Measurements from ENCODE around the gene COX10. TPM values are rescaled to one million over a fixed set of nuclear protein-coding genes. Genes with fewer than 3 reads are reported as not detected.

Gene COX10
- total RNA-seq, 2 experiments from 2014 or later: 26.0 to 28.6 TPM

GRCh38 chr17:14152721-14153120 lies 83.4 kb downstream of the COX10 start:
- Mint-ChIP-seq H3K4me1 (ENCODE audit: low read depth) (peaks cover 23% of the 10 kb centered on the region), H3K9me3 (no peaks in the 10 kb centered on the region), H3K27me3 (no peaks in the 10 kb centered on the region), H3K27ac (no peak overlapping the region), H3K4me3 (no peak overlapping the region), H3K36me3 (ENCODE audit: low read depth) (peaks cover 18% of the 10 kb centered on the region)
- ChIA-PET CTCF (no interaction called here), POLR2A (no interaction called here)
- intact Hi-C loops (cut with micrococcal nuclease): no loop called here
- TF ChIP-seq, protein P1, sequence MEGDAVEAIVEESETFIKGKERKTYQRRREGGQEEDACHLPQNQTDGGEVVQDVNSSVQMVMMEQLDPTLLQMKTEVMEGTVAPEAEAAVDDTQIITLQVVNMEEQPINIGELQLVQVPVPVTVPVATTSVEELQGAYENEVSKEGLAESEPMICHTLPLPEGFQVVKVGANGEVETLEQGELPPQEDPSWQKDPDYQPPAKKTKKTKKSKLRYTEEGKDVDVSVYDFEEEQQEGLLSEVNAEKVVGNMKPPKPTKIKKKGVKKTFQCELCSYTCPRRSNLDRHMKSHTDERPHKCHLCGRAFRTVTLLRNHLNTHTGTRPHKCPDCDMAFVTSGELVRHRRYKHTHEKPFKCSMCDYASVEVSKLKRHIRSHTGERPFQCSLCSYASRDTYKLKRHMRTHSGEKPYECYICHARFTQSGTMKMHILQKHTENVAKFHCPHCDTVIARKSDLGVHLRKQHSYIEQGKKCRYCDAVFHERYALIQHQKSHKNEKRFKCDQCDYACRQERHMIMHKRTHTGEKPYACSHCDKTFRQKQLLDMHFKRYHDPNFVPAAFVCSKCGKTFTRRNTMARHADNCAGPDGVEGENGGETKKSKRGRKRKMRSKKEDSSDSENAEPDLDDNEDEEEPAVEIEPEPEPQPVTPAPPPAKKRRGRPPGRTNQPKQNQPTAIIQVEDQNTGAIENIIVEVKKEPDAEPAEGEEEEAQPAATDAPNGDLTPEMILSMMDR (IDR thresholded peaks at IDR 0.05): no peak
- DNase-seq (no peak), ATAC-seq (no peak)

DNA sequence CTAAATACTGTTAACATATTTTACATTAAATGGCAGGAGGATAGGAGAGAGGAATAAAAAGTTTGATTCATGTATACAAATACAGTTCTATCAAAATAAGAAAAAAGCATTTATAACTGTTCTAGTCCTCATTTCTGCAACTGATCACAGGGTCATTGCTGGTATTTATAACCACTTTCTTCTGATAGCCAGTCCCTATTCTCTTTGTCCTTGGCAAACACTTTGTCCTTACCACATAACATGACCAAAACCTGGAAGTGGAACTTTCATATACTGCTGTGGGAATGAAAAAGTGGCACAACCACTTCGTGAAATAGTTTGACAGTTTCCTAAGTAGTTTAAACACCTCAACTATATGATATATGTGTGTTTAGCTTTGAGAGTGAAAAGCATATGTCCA lies 84.1 kb downstream of the COX10 start:
- no peak for ATAC-seq
- intact Hi-C loops (cut with micrococcal nuclease): no loop called here
- TF ChIP-seq, protein P1 (IDR thresholded peaks at IDR 0.05): no peak
- Mint-ChIP-seq H3K4me3 (no peak overlapping the region), H3K36me3 (ENCODE audit: low read depth) (peaks cover 18% of the 10 kb centered on the region), H3K27ac (no peak overlapping the region), H3K4me1 (ENCODE audit: low read depth) (peaks cover 26% of the 10 kb centered on the region), H3K27me3 (no peaks in the 10 kb centered on the region), H3K9me3 (no peaks in the 10 kb centered on the region)
- ChIA-PET CTCF (no interaction called here), POLR2A (no interaction called here)
- DNase-seq: no peak

DNA sequence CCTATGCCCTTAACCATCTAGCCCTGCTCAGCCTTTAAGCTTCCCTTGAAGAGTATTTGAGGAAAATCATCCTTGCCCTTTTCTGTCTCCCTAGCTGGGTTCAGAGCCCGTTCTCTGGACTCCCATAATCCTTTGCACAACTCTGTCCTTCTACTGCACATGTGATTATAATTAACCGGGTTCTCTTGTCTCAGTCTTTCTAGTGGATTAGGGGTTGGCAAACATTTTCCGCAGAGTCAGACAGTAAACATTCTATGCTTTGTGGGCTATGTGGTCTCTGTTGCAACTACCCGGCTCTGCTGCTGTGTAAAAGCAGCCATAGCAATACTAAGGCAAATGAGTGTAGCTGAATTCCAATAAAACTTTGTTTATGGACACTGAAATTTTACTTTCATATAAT lies 87.4 kb downstream of the COX10 start:
- H3K9me3 Mint-ChIP-seq: no peaks in the 10 kb centered on the region

GRCh38 chr17:14157822-14158221 lies 88.5 kb downstream of the COX10 start:
- TF ChIP-seq, protein P1 (IDR thresholded peaks at IDR 0.05): no peak
- Mint-ChIP-seq H3K27me3 (no peaks in the 10 kb centered on the region), H3K4me1 (ENCODE audit: low read depth) (peaks cover 15% of the 10 kb centered on the region), H3K27ac (no peak overlapping the region), H3K36me3 (ENCODE audit: low read depth) (peaks cover 23% of the 10 kb centered on the region), H3K9me3 (no peaks in the 10 kb centered on the region), H3K4me3 (no peak overlapping the region)
- ChIA-PET CTCF (no interaction called here), POLR2A (no interaction called here)
- DNase-seq (no peak), ATAC-seq (no peak)
- intact Hi-C loops (cut with micrococcal nuclease): no loop called here

More for the DNA sequence above, 87.4 kb downstream of the COX10 start:
- peaks cover 21% of the 10 kb centered on the region for H3K4me1 Mint-ChIP-seq (ENCODE audit: low read depth)
- TF ChIP-seq, protein P1 (IDR thresholded peaks at IDR 0.05): no peak
- no peak overlapping the region for H3K27ac Mint-ChIP-seq
- POLR2A ChIA-PET: no interaction called here
- H3K4me3 Mint-ChIP-seq: no peak overlapping the region
- no peak for DNase-seq
- H3K27me3 Mint-ChIP-seq: no peaks in the 10 kb centered on the region
- intact Hi-C loops (cut with micrococcal nuclease): no loop called here
- CTCF ChIA-PET: interaction anchor here (1.6 kb wide), 1 partner anchor 43 kb away, joined by 4 read pairs; no protein-coding TSS in a partner anchor
- H3K36me3 Mint-ChIP-seq (ENCODE audit: low read depth): peaks cover 26% of the 10 kb centered on the region
- no peak for ATAC-seq

GRCh38 chr17:14158707-14159106 lies 89.4 kb downstream of the COX10 start:
- ChIA-PET CTCF (no interaction called here), POLR2A (no interaction called here)
- intact Hi-C loops (cut with micrococcal nuclease): no loop called here
- TF ChIP-seq, protein P1 (IDR thresholded peaks at IDR 0.05): no peak
- no peaks in the 10 kb centered on the region for H3K9me3 Mint-ChIP-seq
- peaks cover 26% of the 10 kb centered on the region for H3K36me3 Mint-ChIP-seq (ENCODE audit: low read depth)
- H3K4me1 Mint-ChIP-seq (ENCODE audit: low read depth): peaks cover 15% of the 10 kb centered on the region
- H3K27ac Mint-ChIP-seq: no peak overlapping the region
- H3K27me3 Mint-ChIP-seq: no peaks in the 10 kb centered on the region
- DNase-seq: no peak
- no peak overlapping the region for H3K4me3 Mint-ChIP-seq
- ATAC-seq: no peak

Data from activated CD8-positive, alpha-beta T cell treated with anti-CD3 and anti-CD28 coated beads for 36 hours (primary cell).